GM21515 (cell line): ENCODE measurements around the gene CABP1.
A peak's percentile ranks its signal among the peaks of the same experiment; 100 is the strongest.
"Not testable (repeated sequence)": the region's sequence is repeated elsewhere in the genome, so short reads cannot be mapped to it uniquely, and the experiment has no call there.

Experiments
- ATAC-seq: cut with Tn5 transposase; IDR thresholded peaks from one replicate; pipeline ENCODE4 v1.9.1; 2021; ENCODE audit not compliant: unreplicated experiment

CABP1 gene

GRCh38 chr12:120639771-120640721 is at the start of gene CABP1:
Gene CABP1 (plus strand): TSS chr12:120640626. CDS start chr12:120640686, 60 bp downstream.
- peak; percentile 71 for ATAC-seq

DNA sequence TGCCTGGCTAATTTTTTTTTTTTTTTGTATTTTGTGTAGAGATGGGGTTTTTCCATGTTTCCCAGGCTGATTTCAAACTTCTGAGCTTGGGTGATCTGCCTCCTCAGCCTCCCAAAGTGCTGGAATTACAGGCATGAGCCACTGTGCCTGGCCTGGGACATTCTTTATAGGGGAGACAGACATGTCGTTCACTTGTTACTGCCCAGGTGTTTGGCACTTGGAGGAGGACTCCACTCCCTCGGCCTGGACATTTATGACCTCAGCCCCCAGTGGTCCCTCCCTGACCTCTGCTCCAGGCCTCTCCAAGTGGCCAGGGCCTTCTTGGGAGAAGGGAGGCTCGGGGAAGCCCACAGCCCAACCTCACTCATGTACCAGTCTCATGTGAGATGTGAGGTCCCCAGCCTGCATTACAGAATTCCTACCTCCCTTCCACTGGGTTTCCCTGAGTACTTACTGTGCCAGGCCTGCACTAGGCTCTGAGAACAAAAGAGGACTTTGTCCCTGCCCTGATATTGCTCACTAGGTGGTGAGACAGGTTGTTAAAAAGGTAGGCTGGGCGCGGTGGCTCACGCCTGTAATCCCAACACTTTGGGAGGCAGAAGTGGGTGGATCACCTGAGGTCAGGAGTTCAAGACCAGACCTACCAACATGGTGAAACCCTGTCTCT is 49.6 kb upstream of the CABP1 start:
- ATAC-seq = no peak

GRCh38 chr12:120592121-120593049 is 48.0 kb upstream of the CABP1 start:
- no peak for ATAC-seq

- ATAC-seq = no peak
Observed at GRCh38 chr12:120596901-120597300, 43.5 kb upstream of the CABP1 start.

- ATAC-seq = no peak
Observed at GRCh38 chr12:120597861-120598260, 42.6 kb upstream of the CABP1 start.

DNA sequence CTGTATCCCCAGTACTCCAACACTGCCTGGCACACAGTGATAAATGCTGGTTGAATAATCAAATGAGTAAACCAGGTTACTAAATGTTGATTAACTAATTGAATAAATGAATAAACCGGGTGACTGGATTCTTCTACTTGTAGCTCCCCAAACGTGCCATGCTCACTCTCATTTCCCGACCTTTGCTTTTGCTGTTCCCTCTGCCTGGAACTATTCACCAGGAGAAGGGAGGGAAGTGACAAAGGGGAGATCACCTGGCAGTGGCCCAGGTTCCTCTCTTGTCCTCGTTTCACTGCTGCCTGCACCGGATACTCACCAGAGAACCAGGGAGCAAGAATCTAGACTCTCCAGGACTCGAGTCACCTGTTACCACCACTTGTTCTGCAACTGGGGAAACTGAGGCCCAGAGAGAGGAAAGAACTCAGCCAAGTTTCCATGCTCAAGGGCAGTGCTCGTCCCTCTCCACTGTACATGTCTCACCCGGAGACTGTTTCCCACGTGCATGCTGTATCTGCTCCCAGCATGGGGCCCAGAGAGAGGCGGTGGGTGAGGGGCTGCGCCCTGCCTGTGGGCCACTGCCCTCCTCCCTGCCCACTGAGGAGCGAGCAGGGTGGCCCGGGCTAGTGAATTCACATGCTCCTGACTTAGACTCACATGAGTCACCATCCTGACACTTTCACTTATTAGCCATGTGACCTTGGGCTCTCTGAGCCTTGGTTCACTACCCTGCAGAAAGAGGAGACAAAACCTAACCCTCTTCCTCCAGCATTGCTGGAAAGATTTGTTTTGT is 41.6 kb upstream of the CABP1 start:
- no peak for ATAC-seq

GRCh38 chr12:120599672-120600552 is 40.5 kb upstream of the CABP1 start:
- ATAC-seq = no peak

DNA sequence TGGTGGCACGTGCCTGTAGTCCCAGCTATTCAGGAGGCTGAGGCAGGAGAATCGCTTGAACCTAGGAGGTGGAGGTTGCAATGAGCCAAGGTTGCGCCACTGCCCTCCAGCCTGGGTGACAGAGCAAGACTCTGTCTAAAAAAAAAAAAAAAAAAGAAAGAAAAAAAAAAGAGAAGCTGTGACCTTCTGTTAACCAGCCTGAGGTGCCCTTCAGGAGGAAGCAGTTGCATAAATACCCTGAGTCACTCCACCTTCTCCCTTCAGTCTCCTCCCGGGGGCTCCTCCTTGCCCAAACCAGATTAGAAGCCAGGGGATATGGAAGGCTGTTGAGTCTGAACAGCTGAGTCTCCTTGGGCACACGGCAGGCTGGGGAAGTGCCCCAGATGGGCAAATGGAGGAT is 38.0 kb upstream of the CABP1 start:
- not testable (repeated sequence) for ATAC-seq

- ATAC-seq = no peak
Observed at GRCh38 chr12:120610560-120610959, 29.9 kb upstream of the CABP1 start.

DNA sequence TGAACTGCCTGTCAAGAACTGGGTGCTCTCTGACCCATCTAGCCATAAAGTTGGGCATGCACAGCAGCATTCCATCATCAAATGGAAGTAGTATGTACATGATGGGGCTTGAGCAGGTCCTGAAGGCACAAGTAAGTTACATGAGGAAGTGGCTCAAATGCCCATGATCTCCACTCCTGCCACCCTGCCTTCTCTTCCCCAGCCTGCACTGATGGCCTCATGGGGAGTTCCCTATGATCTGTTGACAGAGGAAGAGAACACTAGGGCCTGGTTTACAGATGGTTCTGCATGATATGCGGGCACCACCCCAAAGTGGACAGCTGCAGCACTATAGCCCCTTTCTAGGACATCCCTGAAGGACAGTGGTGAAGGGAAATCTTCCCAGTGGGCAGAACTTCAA is 28.9 kb upstream of the CABP1 start:
- ATAC-seq = not testable (repeated sequence)

DNA sequence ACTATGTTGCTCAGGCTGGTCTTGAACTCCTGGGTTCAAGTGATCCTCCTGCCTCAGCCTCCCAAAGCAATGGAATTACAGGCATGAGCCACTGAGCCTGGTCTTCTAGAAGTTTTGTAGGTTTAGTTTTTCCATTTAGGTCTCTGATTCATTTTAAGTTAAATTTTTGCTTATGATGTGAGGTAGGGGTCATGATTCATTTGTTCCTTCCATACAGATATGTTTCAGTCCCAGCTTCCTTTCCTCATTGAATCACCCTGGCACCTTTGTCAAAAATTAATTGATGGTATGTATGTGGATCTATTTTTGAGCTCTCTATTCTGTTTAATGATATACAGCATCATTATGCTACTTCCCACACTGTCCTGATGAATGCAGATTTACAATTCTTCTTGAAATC is 25.6 kb upstream of the CABP1 start:
- no peak for ATAC-seq

GRCh38 chr12:120617193-120617592 is 23.2 kb upstream of the CABP1 start:
- not testable (repeated sequence) for ATAC-seq

GRCh38 chr12:120617767-120618166 is 22.7 kb upstream of the CABP1 start:
- not testable (repeated sequence) for ATAC-seq

- ATAC-seq = no peak
Observed at GRCh38 chr12:120618954-120619615, 21.3 kb upstream of the CABP1 start.

DNA sequence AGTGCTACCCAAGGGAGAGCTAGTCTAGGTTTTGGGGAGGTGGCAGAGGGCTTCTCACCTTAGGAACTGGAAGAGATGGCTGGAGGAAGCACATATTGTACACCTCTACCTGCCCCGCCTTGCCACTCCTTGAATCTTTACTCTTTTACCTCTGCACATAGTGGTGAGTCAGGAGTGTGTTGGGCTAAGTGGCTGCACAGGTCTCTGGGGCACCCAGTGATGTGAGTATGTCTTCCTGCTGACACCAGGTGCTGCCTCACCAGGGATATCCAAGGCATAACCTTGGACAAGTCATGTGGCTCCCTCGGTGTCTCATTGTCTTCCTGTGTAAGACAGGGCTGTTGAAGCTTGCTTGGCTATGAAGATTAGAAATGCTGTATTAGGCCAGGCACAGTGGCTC is 19.8 kb upstream of the CABP1 start:
- no peak for ATAC-seq

- ATAC-seq = no peak
Observed at GRCh38 chr12:120625557-120626419, 14.6 kb upstream of the CABP1 start.

DNA sequence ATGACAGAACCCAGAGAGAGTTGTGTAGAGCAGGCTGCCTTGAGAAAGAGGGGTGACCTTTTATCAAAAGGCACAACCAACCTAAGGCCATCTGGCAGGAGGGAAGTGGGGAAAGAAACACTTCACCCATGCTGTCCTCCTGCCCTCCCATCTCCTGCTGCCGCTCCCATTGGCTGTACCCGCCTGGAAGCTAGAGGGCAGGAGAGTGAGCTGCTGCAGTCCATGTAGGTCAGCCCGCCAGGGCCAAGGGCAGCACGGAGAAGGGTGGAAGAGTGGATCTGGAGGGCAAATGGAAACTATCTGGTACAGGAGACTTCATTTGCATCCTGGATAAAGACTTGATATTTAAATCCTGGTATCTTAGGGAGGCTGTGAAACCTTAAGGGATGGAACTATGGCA is 11.5 kb upstream of the CABP1 start:
- ATAC-seq = no peak
